Measurements from ENCODE around the gene SKA2. TPM values are rescaled to one million over a fixed set of nuclear protein-coding genes. Genes with fewer than 3 reads are reported as not detected.

SKA2 gene
- total RNA-seq, 1 experiment from 2014 or later, result 91.9 TPM

GRCh38 chr17:59074494-59074893 is 80.5 kb downstream of the SKA2 start:
- Histone ChIP-seq H3K18ac (ENCODE audit: insufficient read length, low read depth, low read length) (no peak overlapping the region), H3K27me3 (ENCODE audit: insufficient read depth, low read length) (no peaks in the 10 kb centered on the region), H3K9ac (ENCODE audit: extremely low read depth, insufficient read length, low read length) (no peak overlapping the region), H4K91ac (ENCODE audit: insufficient read length, low read depth, low read length) (no peak overlapping the region), H3K4me1 (ENCODE audit: insufficient read depth, low read length) (no peaks in the 10 kb centered on the region), H3K4ac (ENCODE audit: low read depth, low read length) (no peak overlapping the region), H2AFZ (ENCODE audit: low read length) (no peak overlapping the region), H4K8ac (replicated peaks; ENCODE audit: insufficient read length, low read depth, low read length) (no peak overlapping the region), H3K79me1 (ENCODE audit: insufficient read depth, low read depth, low read length, poor library complexity, severe bottlenecking) (no peaks in the 10 kb centered on the region), H2BK5ac (ENCODE audit: insufficient read length, low read length) (no peak overlapping the region), H3K56ac (ENCODE audit: insufficient read length, low read depth, low read length) (no peak overlapping the region), H4K20me1 (ENCODE audit: control insufficient read depth, insufficient read depth, insufficient read length) (no peaks in the 10 kb centered on the region), H3K14ac (ENCODE audit: insufficient read depth, low read length) (no peak overlapping the region), H3T11ph (ENCODE audit: low read length) (no peak overlapping the region), H4K5ac (ENCODE audit: insufficient read length, low read depth, low read length) (no peak overlapping the region), H3K23me2 (ENCODE audit: insufficient read length, low read depth, low read length, poor library complexity, severe bottlenecking) (no peaks in the 10 kb centered on the region), H3K9me3 (ENCODE audit: control insufficient read depth, low read depth, low read length) (no peaks in the 10 kb centered on the region), H2BK120ac (ENCODE audit: low read depth, low read length, poor library complexity, severe bottlenecking) (no peak overlapping the region), H2BK12ac (ENCODE audit: insufficient read length, low read depth, low read length) (no peak overlapping the region), H2BK15ac (ENCODE audit: low read depth, low read length) (no peak overlapping the region), H3K79me2 (ENCODE audit: insufficient read depth, low read length) (no peaks in the 10 kb centered on the region), H3K27ac (ENCODE audit: insufficient read length, low read depth, low read length) (no peak overlapping the region), H3K23ac (ENCODE audit: insufficient read length, low read depth, low read length) (no peak overlapping the region), H2BK20ac (ENCODE audit: low read depth, low read length, poor library complexity, severe bottlenecking) (no peak overlapping the region), H2AK5ac (ENCODE audit: insufficient read length, low read length) (no peak overlapping the region), H3K4me2 (ENCODE audit: insufficient read depth, insufficient read length, low read length) (no peak overlapping the region)
- no peak overlapping the region for H3K27ac Mint-ChIP-seq
- peaks cover 10 to 51% (median 44%) of the 10 kb centered on the region in 3 experiments; a peak in 6 of 7 replicates for H3K36me3 Mint-ChIP-seq (ENCODE audit: insufficient read depth in 1 of 3, low read depth in 3 of 3)
- DNase-seq, result no peak
- no peaks in the 10 kb centered on the region for H3K4me1 Mint-ChIP-seq
- no peak overlapping the region for H3K4me3 Mint-ChIP-seq
- H3K9me3 Mint-ChIP-seq, result no peaks in the 10 kb centered on the region
- no peaks in the 10 kb centered on the region for H3K27me3 Mint-ChIP-seq (ENCODE audit: low read depth)
- no peak for TF ChIP-seq CTCF (conservative IDR thresholded peaks at IDR 0.05)

Measured in H9 (cell line).